GM08714 (cell line): Measurements from ENCODE around the gene EHBP1.
"Not testable (repeated sequence)": the region's sequence is repeated elsewhere in the genome, so short reads cannot be mapped to it uniquely, and the experiment has no call there.

Source experiments
- H3K4me3 ChIP-seq: fragments of 200-500 bp; sonication (Bioruptor generic); 2 replicates; pipeline ENCODE4 v1.5.1; 2014; ENCODE audit warnings: mild to moderate bottlenecking, low read length, inconsistent platforms
- ZNF274 ChIP-seq: IDR thresholded peaks from 2 replicates; pipeline ENCODE4 v1.6.1; 2012; ENCODE audit warnings: mild to moderate bottlenecking, low read depth, low read length

EHBP1 gene

DNA sequence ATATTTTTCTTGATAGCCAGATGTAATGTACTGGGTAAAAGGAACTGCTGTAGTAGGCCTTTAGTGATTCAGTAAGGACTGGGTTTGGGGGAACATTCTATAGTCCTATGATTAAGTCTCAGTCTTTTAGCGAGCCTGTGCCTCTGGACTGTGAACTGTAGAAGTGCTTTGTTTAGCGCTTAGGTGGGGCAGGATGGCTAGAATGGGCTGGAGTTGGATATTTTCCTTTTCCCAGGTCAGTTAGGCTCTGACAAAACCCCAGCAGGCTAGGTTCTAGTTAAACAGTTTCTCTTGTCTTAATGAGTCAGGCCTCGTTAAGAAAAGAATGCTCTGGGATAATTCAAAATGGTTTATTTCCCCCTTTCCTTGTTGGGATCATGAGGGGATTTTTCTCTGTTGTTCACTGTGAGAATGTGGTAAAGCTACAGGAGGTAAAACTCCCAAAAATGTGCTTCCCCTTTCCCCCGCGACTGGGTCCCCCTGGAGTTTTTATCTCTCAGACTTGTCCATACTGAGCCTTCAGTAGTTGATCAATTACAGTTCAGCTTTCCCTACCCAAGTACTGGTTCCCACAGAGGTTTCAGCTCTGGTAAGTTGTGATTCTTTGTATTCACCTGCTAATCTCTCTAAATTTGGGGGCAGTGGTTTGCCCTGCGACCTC is 31.5 kb downstream of the EHBP1 start:
- peak overlapping the region; percentile 49; the same call in 1 of the 2 replicates for H3K4me3 ChIP-seq
- TF ChIP-seq ZNF274: no peak

DNA sequence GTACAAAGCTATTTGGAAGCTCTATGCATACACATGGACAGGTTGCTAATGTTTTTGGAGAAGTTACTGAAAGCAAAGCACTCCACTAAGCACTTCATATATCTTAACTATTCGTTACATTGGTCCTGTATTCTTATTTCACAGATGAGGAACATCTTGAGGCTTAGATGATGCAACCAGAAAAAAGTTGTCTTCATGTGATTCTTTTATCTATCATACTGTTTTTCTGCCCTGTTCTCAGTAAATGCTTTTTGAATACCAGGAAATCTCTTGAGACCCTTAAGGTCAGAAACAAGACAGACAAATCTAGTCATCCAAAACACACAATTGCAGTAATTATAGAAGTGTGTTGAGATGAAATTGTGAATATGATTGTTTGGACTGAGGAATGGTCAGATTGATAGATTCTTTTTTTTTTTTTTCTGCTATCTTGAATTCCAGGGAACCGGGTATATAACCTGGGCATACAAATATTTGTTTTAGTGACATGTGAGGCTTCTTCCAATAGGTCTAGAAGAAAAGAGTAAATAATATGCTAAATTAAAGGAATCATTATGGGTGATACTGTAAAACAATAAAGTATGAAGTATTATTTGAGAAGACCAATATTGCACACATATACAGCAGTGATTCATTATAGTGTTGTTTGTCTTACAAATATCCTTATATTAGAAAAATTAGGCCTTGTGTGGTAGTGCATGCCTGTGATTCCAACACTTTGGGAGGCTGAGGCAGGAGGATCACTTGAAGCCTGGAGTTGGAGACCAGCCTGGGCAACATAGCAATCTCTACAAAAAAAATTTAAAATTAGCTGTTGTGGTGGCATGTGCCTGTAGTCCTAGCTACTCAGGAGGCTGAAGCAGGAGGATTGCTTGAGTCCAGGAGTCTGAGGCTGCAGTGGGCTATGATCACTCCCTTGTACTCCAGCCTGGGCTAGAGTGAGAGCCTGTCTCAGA is 33.7 kb downstream of the EHBP1 start:
- no peak for TF ChIP-seq ZNF274
- no peak overlapping the region for H3K4me3 ChIP-seq

GRCh38 chr2:62740221-62740620 is 34.7 kb downstream of the EHBP1 start:
- no peak for TF ChIP-seq ZNF274
- H3K4me3 ChIP-seq: no peak overlapping the region

DNA sequence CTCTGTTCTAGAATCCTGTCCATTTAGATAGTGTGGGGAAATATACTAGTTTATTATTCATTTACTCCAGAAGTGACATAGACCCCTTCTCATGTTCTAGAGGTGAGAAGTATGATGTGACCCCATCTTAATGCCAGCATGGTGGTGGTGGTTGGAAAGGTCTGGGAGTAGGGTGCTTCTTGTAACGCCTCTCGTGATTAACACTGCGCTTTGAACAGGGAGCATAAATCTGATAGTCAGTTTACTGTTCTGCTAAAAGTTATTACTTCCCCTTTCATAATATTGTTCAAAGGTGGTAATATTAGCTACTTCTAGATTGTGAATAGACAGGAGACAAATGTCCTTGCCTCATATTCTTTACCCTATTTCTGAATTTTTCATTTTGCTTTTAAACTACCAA is 35.6 kb downstream of the EHBP1 start:
- no peak for TF ChIP-seq ZNF274
- H3K4me3 ChIP-seq: no peak overlapping the region

- TF ChIP-seq ZNF274: no peak
These were observed 36.6 kb downstream of the EHBP1 start for GRCh38 chr2:62741954-62742722.

GRCh38 chr2:62743506-62743905 is 38.0 kb downstream of the EHBP1 start:
- H3K4me3 ChIP-seq: no peak overlapping the region; the same call in 1 of the 2 replicates
- TF ChIP-seq ZNF274: no peak

More at GRCh38 chr2:62741954-62742722, 36.6 kb downstream of the EHBP1 start:
- no peak overlapping the region for H3K4me3 ChIP-seq

DNA sequence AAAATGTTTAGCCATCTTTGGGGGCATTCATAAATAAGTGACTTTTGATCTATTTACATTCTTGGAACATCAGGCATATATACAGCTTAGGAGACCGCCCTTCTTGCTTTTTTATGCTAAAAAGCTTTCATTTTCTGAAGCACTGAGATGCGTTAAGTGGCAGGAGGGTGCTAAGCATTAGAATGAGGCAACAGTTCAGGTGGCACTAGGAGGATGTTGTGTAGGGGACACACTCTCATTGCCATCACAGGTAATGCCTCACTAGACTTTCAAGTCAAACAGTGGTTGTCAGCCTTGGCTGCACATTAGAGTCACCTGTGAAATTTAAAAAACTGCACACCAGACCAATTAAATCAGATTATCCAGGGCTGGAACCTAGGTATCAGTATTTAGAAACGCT is 39.1 kb downstream of the EHBP1 start:
- H3K4me3 ChIP-seq: no peak overlapping the region
- no peak for TF ChIP-seq ZNF274

DNA sequence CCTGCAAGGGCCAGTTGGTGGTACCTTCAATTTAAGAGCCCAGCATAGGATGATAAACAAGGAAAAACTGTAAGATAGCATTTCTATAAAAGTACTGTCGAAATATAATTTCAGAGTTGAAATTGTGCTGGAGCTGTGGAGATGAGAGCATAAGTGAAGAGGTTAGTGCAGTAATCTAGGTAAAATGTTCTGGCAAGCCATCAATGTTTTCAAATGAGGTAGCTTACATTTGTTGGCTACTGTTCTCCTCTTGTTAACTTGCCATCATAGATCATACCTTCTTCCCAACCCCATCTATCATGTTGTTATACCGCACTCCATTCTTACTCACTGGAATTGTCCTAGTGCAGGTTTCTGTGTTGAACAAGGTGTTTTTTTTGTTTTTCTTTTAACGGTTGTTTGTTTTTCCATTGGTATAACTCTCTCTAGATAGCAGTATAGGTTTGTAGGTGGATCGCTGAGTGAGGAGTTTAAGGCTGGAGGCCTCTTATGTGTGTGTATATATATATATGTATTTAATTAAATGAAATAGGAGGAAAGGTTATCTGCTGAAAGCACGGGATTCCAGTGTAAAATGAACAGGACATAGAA is 40.5 kb downstream of the EHBP1 start:
- no peak for TF ChIP-seq ZNF274
- H3K4me3 ChIP-seq: no peak overlapping the region

- TF ChIP-seq ZNF274: no peak
- H3K4me3 ChIP-seq: no peak overlapping the region
These were observed 41.7 kb downstream of the EHBP1 start for GRCh38 chr2:62747169-62747568.

DNA sequence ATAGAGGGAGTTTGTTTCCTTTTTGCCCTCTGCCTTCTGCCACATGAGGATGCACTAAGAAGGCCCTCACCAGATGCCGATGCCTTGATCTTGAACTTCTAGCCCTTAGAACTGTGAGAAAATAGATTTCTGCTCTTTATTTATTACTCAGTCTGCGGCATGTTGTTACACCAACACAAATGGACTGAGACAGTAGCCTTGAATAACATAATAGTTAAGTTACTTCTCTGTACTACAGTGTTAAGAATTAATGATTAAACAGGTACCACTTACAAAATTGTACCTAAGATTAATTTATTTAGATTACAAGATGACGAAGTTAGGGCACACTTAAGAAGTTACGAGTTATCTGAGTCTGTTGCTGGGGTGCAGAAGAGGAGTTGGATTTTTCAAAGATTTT is 42.4 kb downstream of the EHBP1 start:
- H3K4me3 ChIP-seq: no peak overlapping the region
- TF ChIP-seq ZNF274: no peak

DNA sequence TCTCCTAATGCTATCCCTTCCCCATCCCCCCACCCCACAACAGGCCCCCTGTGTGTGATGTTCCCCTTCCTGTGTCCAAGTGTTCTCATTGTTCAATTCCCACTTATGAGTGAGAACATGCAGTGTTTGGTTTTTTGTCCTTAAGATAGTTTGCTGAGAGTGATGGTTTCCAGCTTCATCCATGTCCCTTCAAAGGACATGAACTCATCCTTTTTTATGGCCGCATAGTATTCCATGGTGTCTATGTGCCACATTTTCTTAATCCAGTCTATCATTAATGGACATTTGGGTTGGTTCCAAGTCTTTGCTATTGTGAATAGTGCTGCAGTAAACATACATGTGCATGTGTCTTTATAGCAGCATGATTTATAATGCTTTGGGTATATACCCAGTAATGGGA is 43.6 kb downstream of the EHBP1 start:
- H3K4me3 ChIP-seq: not testable (repeated sequence)

DNA sequence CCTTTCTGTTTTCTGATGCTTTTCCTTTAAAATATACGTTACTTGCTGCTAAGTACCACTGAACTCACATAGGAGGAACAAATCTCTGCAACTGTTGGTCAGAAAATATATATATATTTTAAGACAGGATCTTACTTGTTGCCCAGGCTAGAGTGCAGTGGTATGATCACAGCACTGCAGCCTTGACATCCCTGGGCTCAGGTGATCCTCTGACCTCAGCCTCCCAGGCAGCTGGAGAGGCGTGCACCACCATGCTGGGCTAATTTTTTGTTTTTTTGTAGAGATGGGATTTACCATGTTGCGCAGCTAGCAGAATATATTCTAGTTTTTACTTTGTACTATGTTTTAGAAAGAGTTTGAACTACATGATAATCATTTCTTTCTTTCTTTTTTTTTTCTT is 51.5 kb downstream of the EHBP1 start:
- no peak for TF ChIP-seq ZNF274
- H3K4me3 ChIP-seq: no peak overlapping the region

- no peak overlapping the region for H3K4me3 ChIP-seq
- no peak for TF ChIP-seq ZNF274
These were observed 54.5 kb downstream of the EHBP1 start for GRCh38 chr2:62760026-62760425.

DNA sequence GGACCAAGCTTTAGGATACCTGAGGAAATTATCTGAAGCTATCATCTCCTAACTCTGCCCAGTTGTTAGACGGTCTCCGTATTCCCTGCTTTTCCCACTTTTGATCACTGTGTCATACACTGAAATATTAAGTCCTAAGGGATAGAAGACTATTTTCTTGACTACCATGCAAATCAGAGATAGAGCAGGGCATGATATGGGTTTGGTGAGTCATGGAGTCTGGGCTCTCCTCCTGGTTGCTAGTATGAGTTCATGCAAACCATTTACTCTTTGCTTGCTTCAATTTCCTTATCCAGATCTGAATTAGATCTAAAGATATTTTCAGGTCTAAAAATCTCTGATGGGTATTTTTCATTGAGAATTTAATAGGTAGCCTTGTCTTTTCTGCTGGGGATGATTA is 55.0 kb downstream of the EHBP1 start:
- H3K4me3 ChIP-seq: no peak overlapping the region
- TF ChIP-seq ZNF274: no peak
